Transverse colon (tissue), 4 donors: ENCODE data around the gene CA14.
A peak's percentile ranks its signal among the peaks of the same experiment; 100 is the strongest.

ENCODE experiments used
- EP300 ChIP-seq: sonication (generic); formaldehyde crosslinking; IDR thresholded peaks from one replicate; pipeline ENCODE4 v1.6.1; 2017; ENCODE audit warnings: antibody characterized with exemption, low read depth
- POLR2AphosphoS5 ChIP-seq, 3 donors: sonication (generic); formaldehyde crosslinking; IDR thresholded peaks; one replicate each; pipeline ENCODE4 v1.6.1; 2016; ENCODE audit warnings: antibody characterized with exemption in 3 of 3
- TF ChIP-seq, protein P1 (sequence below), 5 experiments: fragments of 200-600 bp in 3 of 5; fragments of 450-650 bp in 2 of 5; sonication (generic) in 3 of 5; IDR thresholded peaks; 1 replicate in 2 of 5; 2 replicates in 3 of 5; pipeline ENCODE4 v1.5.1; 2016 to 2017; ENCODE audit warnings: antibody characterized with exemption in 5 of 5, inconsistent platforms in 3 of 5, mild to moderate bottlenecking in 2 of 5, moderate library complexity in 1 of 5

- TF ChIP-seq POLR2AphosphoS5 (IDR thresholded peaks at IDR 0.05) (no peak), EP300 (no peak)
- TF ChIP-seq, protein P1, sequence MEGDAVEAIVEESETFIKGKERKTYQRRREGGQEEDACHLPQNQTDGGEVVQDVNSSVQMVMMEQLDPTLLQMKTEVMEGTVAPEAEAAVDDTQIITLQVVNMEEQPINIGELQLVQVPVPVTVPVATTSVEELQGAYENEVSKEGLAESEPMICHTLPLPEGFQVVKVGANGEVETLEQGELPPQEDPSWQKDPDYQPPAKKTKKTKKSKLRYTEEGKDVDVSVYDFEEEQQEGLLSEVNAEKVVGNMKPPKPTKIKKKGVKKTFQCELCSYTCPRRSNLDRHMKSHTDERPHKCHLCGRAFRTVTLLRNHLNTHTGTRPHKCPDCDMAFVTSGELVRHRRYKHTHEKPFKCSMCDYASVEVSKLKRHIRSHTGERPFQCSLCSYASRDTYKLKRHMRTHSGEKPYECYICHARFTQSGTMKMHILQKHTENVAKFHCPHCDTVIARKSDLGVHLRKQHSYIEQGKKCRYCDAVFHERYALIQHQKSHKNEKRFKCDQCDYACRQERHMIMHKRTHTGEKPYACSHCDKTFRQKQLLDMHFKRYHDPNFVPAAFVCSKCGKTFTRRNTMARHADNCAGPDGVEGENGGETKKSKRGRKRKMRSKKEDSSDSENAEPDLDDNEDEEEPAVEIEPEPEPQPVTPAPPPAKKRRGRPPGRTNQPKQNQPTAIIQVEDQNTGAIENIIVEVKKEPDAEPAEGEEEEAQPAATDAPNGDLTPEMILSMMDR (IDR thresholded peaks at IDR 0.05), result peak; percentile 71 to 86 (median 73)
Observed at GRCh38 chr1:150281221-150281757, 23.7 kb downstream of the CA14 start.
